Measurements from ENCODE around the gene TSFM.
A peak's percentile ranks its signal among the peaks of the same experiment; 100 is the strongest.

TSFM gene

DNA sequence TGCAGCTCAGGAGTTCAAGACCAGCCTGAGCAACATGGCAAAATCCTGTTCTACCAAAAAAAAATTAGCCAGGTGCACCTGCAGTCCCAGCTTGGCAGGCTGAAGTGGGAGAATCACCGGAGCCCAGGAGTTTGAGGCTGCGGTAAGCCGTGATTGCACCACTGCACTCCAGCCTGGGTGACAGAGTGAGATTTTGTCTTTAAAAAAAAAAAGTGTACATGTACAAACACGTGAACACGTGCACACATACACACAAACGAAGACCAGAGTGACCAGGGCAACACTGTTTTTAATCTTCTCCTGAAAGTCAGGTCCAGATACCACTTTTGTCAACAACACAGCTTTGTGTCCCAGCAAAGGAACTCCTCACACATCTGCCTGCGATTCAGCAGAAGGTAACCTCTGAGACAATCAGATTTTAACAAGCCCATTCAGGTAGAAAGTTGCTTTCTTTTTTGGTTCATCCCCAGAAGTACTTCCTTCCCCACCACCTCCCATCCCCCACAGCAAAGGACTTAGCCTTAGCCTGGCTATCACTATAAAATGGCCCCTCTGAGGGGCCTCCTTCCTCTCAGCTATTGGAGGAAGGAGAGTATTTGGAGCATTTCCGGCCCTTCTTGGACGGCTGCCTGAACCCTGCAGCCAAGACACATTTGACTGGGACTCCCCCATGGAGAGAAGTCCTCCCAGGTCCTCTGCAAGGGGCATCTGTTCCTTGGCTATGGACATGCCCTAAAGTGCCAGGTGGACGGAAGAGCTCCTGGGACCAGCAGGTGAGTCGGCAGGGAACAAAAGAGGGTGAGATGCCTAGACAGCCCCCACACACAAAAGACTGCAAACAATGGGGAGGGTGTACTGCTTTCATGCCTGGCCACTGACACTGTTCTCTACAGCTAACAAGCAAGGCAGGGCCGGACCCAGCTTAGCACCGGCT lies 54.1 kb downstream of the TSFM start:
- no peak for DNase-seq

DNA sequence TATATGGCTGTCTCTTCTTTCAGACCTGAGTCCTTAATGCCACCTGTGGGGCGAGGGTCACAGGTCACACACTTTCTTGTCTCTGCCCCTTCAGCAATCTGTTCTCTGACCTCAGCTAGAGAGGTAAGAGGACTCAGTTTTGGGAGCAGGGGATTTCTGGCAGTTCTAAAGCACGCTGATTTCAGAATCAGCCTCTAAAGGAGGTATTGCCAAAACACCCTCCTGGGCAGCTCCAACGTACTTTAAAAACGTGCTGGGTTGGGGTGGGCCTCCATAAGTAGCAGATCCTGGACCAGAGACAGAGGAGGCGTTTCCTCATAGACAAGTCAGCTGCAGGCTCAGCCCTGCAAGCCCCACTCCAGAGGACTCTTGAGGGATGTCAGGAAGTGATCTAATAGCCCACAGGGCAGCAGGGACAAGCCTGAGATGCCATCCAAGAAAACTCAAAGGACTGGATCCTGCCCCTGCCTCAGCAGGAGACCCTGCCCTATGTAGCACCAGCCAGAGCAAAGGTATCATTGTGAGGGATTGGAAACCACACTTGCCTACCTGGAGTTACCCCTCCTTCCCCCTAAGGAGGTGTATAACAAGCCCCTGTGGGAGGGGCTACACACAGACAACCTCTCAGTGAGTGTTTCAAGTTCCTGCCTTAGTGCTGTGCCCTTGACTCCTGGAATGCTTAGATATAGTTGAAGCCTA lies 55.4 kb downstream of the TSFM start:
- no peak for DNase-seq

DNA sequence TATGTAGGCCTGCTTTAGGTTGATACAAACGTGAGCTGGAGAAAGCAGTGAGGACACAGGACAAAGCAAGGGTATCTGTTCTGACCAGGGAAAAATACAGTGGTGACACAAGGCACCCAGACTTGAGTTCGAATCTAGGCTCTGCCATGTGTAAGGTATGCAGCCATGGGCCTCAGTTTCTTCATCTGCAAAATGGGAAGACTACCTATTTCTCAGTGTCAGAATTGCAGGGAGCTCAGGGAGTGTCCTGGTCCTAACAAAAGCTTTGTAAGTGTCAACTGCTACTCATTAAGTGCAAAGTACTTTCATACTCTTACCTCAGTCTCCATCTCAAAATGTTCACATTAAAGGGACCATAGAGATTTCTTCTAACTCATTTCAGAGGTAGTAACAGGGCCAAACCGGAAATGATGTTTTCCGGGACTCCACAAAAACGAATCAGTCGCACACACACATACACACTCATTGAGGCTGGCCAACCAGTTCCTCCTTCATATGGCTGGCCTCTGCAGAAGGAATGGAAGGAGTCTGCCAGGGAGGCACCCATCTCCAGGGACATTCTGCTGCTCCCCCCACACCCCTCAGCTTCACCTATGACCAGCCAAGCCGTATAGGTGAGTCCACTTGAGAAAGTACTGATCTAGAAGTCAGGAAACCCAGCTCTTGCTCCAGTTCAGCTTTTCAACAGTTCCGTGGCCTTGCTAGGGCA lies 56.2 kb downstream of the TSFM start:
- no peak for DNase-seq

DNA sequence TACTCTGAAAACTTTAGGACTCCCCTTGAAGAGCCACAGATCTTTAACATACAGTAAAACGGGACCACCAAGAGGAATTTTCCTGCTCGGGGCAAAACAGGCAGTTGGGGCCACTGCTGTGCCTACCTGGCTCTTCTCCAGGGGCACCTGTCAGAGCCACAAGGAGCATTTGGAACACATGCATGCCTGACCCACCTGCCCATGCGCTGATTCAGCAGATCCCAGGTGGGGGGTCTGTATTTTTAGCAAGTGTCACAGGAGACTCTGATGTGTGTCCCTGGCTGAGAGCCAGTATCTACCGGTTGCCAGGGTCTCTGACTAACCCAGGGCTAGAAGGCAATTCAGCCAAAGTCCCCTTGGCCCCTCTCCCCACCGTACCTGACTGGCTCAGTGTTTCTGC lies 57.4 kb downstream of the TSFM start:
- DNase-seq, result no peak

DNA sequence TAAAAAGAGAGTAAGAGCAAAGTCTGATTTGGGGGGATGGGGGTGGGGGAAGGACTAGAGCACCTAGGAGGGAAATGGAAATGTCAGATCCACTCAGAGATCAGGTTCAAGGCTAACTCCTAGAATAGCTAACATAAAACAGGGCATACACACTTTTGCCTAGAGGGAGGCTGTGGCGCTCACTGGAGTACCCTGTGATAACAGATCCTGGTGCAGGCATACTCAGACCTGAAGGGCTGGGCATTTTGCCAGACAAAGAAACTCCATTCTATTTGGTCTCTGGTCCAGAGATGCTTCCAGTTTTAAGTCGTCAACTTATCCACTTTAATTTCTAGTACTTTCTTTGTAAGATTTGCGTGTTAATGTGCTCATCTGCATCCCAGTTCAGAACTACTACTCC lies 58.1 kb downstream of the TSFM start:
- no peak for DNase-seq

DNA sequence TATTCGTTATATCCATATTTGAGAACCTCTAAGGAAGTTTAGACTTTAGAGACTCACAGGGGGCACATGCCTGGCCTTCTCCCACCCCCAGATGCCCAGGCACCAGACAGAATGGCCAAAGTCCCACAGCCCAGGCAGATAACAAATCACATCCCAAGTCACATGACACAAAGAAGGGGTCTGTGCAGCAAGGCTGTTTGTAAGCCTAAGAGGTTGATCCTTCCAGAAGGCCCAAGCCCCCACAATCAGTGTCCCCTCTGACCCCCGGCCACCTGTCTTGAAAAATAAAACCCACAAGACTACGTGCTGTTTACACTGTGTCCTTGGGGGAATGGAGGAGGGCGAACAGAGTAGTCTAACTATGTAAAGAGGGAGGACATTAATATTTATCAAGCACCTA lies 58.9 kb downstream of the TSFM start:
- DNase-seq, result no peak

DNA sequence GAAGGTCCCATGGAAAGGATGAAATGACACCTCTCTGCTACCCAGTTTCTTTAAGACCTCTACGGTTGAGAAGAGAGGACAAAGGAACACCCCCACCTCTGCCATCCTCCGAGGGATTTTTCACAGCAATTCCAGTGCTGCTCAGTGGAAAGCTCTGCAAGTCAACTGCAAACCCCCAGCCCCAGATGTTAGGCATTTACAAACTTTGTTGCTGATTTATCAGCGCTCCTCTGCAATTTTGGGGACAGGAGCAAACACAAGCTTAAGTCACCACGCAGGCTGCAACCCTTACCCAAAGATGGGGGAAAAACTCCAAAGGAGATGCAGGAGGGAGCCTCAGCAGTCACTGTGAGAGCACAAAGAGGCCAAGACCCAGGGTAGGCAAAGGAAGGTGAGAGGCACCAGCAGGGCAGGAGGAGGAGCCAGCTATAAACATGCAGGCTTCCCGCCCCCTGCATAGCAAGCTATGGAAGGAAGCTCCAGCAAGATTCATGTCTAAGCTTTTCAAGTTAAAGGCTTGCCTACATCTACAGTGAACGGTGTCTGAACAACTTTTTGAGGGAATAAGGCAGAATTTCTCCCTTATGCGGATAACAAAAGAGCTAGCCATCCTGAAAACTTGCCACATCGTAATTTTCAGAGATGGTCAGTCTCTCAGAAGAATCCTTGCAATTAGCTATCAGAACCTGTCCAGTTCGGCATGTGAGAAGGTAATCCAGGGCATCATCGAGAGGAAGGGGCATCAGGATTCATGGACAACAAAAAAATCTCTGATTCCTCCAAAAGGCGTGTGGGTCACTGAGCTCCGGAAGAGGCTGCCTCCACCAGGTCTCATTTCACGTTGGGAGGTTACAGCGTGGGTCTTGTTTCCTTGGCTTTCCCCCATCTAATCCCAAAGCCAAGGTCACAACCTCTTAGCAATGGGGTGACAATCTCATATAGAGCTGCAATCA lies 60.0 kb downstream of the TSFM start:
- peak; percentile 26 for DNase-seq

DNA sequence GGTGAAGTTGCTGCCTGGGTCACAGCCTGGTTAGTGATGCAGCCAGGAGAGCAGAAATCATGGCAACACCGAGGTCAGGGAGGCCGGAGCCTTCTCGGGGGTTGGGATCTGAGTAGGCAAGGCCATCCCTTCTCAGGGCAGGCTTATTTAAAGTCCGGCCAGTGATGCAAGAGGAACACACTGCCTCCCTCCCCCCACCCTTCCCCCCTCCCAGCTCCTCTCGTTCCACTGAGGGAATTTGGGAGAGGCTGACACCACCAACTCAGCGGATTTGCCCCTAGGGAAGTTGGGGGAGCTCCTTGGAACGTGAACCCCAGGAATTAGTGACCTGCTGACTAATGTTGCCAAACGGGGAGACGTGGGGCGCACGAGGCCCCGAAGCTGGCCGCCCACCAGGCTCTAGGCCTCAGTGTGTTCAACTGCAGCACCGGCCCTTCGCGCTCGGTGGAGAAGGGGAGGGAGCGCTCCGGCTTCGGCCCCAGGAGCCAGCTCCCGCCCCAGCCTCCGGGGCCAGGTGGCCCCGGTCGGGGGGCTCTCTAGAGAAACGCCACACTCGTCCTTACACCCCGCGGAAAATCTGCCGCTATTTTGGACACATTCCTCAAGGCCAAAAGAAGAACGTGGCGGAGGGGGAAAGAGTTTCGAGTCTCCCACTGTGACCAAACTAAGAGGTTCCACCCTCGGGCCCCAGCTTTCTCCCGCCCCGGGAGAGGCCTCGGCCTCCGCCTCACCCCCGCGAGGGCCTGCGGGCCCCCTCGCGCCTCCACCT lies 62.3 kb downstream of the TSFM start:
- no peak for DNase-seq

DNA sequence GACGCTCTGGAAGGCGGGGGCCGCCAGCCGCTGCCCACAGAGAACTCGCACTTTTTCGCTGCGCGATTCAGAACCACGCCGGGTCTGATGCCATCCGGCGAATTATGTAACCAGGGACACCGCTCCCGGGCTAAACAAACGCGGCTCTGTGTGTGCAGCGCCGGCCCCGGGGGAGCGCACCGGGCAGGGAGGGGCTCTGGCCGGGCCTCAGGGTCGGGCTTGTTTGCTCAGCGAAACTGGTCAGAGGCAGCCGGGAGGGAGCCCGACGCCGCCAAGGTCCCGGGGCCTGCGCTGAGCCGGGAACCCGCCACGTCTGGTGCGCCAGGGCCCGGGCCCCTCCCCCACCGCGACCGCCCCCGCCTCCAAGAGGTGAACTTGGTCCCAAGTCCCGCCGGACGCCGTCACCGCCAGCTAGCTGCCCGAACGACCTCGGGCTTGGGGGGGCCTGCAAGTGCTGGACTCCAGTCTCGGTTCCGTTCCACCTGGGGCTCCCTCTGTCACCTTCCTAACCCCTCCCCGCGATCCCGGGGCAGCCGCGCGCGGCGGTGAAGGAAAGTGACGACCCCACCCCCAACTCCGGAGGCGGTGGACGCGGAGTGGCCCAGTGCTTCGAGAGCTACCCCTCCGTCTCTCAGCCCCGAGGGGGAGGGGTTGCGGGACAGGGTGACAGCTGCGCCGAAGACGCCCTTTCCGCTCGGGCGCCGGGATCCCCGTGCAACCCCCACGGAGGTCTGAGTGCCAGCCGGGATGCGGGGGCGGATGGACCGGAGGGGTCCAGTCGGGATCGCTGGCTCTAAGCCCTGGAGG lies 63.1 kb downstream of the TSFM start:
- peak; percentile 47 for DNase-seq

DNA sequence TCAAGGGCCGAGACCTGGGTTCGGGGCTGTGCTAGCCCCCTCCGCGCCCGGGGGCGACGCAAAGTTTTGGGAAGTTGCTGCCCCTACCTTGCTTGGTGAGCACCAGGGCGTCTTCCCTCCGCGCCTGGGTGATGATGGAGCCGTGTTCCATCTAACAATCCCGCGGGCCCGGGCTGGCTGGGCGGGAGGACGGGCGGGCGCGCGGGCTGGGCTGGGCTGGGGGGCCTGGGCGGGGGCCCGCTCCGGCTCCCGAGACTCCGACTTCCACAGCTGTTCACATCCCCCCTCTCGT lies 63.6 kb downstream of the TSFM start:
- DNase-seq, result no peak

DNA sequence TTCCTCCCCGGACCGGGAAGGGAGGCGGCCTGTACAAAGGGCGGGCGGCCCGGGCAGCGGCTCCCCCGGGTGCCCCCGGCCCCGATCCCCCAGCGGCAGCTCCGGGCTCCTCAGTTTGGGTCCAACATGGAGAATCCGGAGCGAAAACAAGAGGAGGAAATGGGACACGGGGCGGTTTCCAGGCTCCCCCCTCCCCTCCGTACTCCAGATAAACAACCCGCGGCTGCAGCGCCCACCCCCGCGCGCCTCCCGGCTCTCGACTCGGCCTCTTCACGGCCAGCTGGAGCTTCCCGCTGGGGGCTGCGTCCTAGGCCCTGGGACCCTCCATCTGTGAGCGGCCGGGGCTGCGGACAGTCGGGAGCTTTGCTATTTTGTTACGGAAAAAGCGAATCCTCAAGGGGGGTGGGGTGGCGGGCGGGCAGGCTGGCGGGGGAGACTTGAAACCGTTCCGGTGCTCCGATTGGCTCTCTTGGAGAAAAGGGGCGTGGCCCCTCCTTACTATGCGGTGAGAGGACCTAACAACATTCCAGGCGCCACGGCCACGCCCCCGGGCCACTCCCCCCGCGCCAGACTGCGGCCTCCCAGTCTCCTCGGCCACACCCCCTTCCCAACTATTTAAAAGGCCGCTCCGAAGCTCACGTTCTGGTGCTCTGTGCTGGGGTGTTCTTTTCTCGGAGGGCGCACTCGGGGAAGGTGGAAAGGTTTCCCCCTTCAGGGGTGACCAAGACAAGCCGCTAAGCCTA lies 64.2 kb downstream of the TSFM start, which contains the start of gene CTDSP2:
Gene CTDSP2 (minus strand): TSS at position 153 of the 743 bp plus-strand sequence. CDS start 294 bp downstream, outside the sequence.
- peak; percentile 82 for DNase-seq
